Small intestine (tissue), 7 donors: ENCODE measurements around the gene SVEP1. TPM values are rescaled to one million over a fixed set of nuclear protein-coding genes. Genes with fewer than 3 reads are reported as not detected.

ENCODE experiments used
- DNase-seq, 2 donors: peaks; one replicate each; pipeline versions ENCODE4 v3.0.0 to v3.0.0-alpha.2; 2013
- FAIRE-seq: peaks from 2 replicates; lab custom pipeline; 2012; peaks lifted over from hg19 to GRCh38; lab: Jason Lieb, UNC
- H3K27ac ChIP-seq, 3 donors: one replicate each; pipeline ENCODE4 v1.5.1; 2013; ENCODE audit warnings: low read length in 2 of 3, mild to moderate bottlenecking in 2 of 3, control low read depth in 1 of 3, inconsistent platforms in 1 of 3, low read depth in 1 of 3, moderate library complexity in 1 of 3
- H3K27me3 ChIP-seq, 3 donors: one replicate each; pipeline ENCODE4 v1.6.1; 2013; ENCODE audit warnings: low read length in 3 of 3, inconsistent platforms in 1 of 3; ENCODE audit not compliant: control insufficient read depth in 3 of 3, insufficient read depth in 3 of 3
- H3K36me3 ChIP-seq, 3 donors: one replicate each; pipeline ENCODE4 v1.6.1; 2013; ENCODE audit warnings: low read length in 3 of 3, inconsistent platforms in 1 of 3, low read depth in 1 of 3, mild to moderate bottlenecking in 1 of 3, moderate library complexity in 1 of 3; ENCODE audit not compliant: control insufficient read depth in 3 of 3, insufficient read depth in 2 of 3
- H3K4me1 ChIP-seq, 3 donors: one replicate each; pipeline ENCODE4 v1.6.1; 2013; ENCODE audit warnings: low read length in 2 of 3, inconsistent platforms in 1 of 3, low read depth in 1 of 3, mild to moderate bottlenecking in 1 of 3, moderate library complexity in 1 of 3; ENCODE audit not compliant: control insufficient read depth in 3 of 3, insufficient read depth in 2 of 3
- H3K4me3 ChIP-seq, 3 donors: one replicate each; pipeline ENCODE4 v1.5.1; 2013; ENCODE audit warnings: low read length in 3 of 3, control low read depth in 1 of 3, inconsistent platforms in 1 of 3, low read depth in 1 of 3, mild to moderate bottlenecking in 1 of 3, moderate library complexity in 1 of 3
- H3K9me3 ChIP-seq, 2 donors: one replicate each; pipeline ENCODE4 v1.6.1; 2013; ENCODE audit warnings: low read depth in 1 of 2, low read length in 1 of 2; ENCODE audit not compliant: control insufficient read depth in 2 of 2, insufficient read depth in 1 of 2
- WGBS, 3 donors: extraction: QIAGEN DNeasy Blood & Tissue Kit; methylation state at CpG; one replicate each; pipeline ENCODE4 v1.1.7; 2013; 5-methylcytosine and 5-hydroxymethylcytosine counted together
- polyA plus RNA-seq, 4 donors: library from polyadenylated mRNA; stranded (reverse) in 3 of 4; unstranded in 1 of 4; fragments of 200-250 nt in 3 of 4; fragments of 120-200 nt in 1 of 4; gene quantifications; one replicate each; pipeline versions ENCODE4 v1.2.1 to v1.2.3, GENCODE V29; 2013
- donor health status: healthy with polysubstance abuse.
- donor health status: control.
- donor health status: control.
- donor health status: Bipolar disorder and iron deficiency.
- donor health status: healthy.

SVEP1 gene
- polyA plus RNA-seq, 4 donors: under 0.01 to 5.8 (median 2.3) TPM

- no peak overlapping the region for H3K4me3 ChIP-seq
- FAIRE-seq (no peak), DNase-seq (no peak)
- 73 to 86% (median 83%) methylated on average over 1 of the region's 1 CpG for WGBS, 3 donors
- H3K36me3 ChIP-seq: no peaks in the 10 kb centered on the region
- no peaks in the 10 kb centered on the region for H3K27me3 ChIP-seq
- no peak overlapping the region for H3K27ac ChIP-seq
- H3K9me3 ChIP-seq: no peaks in the 10 kb centered on the region
- no peaks in the 10 kb centered on the region for H3K4me1 ChIP-seq
Measured at GRCh38 chr9:110464321-110464720, 115.2 kb downstream of the SVEP1 start.

- FAIRE-seq (no peak), DNase-seq (no peak)
- Histone ChIP-seq H3K36me3 (no peaks in the 10 kb centered on the region), H3K27ac (no peak overlapping the region), H3K4me3 (no peak overlapping the region), H3K9me3 (no peaks in the 10 kb centered on the region), H3K4me1 (no peaks in the 10 kb centered on the region), H3K27me3 (no peaks in the 10 kb centered on the region)
- 64 to 87% (median 71%) methylated on average over 3 of the region's 3 CpGs for WGBS, 3 donors
Measured at GRCh38 chr9:110463499-110463898, 116.0 kb downstream of the SVEP1 start.

- Histone ChIP-seq H3K36me3 (no peaks in the 10 kb centered on the region), H3K27ac (no peak overlapping the region), H3K9me3 (no peaks in the 10 kb centered on the region), H3K27me3 (no peaks in the 10 kb centered on the region), H3K4me1 (no peaks in the 10 kb centered on the region), H3K4me3 (no peak overlapping the region)
- WGBS, 3 donors: 63 to 78% (median 64%) methylated on average over 3 of the region's 3 CpGs
- FAIRE-seq (no peak), DNase-seq (no peak)
Measured at GRCh38 chr9:110457245-110457644, 122.3 kb downstream of the SVEP1 start.

GRCh38 chr9:110456681-110457080 is 122.9 kb downstream of the SVEP1 start:
- Histone ChIP-seq H3K4me1 (no peaks in the 10 kb centered on the region), H3K27ac (no peak overlapping the region), H3K9me3 (no peaks in the 10 kb centered on the region), H3K4me3 (no peak overlapping the region), H3K27me3 (no peaks in the 10 kb centered on the region), H3K36me3 (no peaks in the 10 kb centered on the region)
- WGBS, 3 donors: 6 to 47% (median 36%) methylated on average over 1 of the region's 1 CpG
- DNase-seq (no peak), FAIRE-seq (no peak)

GRCh38 chr9:110455860-110456259 is 123.7 kb downstream of the SVEP1 start:
- H3K36me3 ChIP-seq: no peaks in the 10 kb centered on the region
- H3K9me3 ChIP-seq: no peaks in the 10 kb centered on the region
- DNase-seq: peak in 1 of 2 donors; percentile 20
- H3K4me3 ChIP-seq: no peak overlapping the region
- no peak for FAIRE-seq
- no peak overlapping the region for H3K27ac ChIP-seq
- no peaks in the 10 kb centered on the region for H3K27me3 ChIP-seq
- H3K4me1 ChIP-seq: no peaks in the 10 kb centered on the region

- Histone ChIP-seq H3K4me3 (no peak overlapping the region), H3K9me3 (no peaks in the 10 kb centered on the region), H3K4me1 (no peaks in the 10 kb centered on the region), H3K36me3 (no peaks in the 10 kb centered on the region), H3K27me3 (no peaks in the 10 kb centered on the region), H3K27ac (no peak overlapping the region)
- DNase-seq: peak in 1 of 2 donors; percentile 10
- WGBS, 3 donors: 32 to 38% (median 33%) methylated on average over 3 of the region's 3 CpGs
- no peak for FAIRE-seq
Measured at GRCh38 chr9:110452227-110452801, 127.2 kb downstream of the SVEP1 start.

GRCh38 chr9:110451726-110452125 is 127.8 kb downstream of the SVEP1 start:
- H3K4me1 ChIP-seq: no peaks in the 10 kb centered on the region
- WGBS, 3 donors: 47 to 76% (median 66%) methylated on average over 2 of the region's 2 CpGs
- H3K27ac ChIP-seq: no peak overlapping the region
- H3K27me3 ChIP-seq: no peaks in the 10 kb centered on the region
- no peak for FAIRE-seq
- no peaks in the 10 kb centered on the region for H3K9me3 ChIP-seq
- H3K4me3 ChIP-seq: no peak overlapping the region
- DNase-seq: no peak
- no peaks in the 10 kb centered on the region for H3K36me3 ChIP-seq

- H3K27me3 ChIP-seq: no peaks in the 10 kb centered on the region
- no peak overlapping the region for H3K4me3 ChIP-seq
- H3K4me1 ChIP-seq: no peaks in the 10 kb centered on the region
- no peak overlapping the region for H3K27ac ChIP-seq
- DNase-seq: no peak
- FAIRE-seq: no peak
- peaks cover 0 to 2% of the 10 kb centered on the region in 2 donors for H3K9me3 ChIP-seq
- no peaks in the 10 kb centered on the region for H3K36me3 ChIP-seq
Measured at GRCh38 chr9:110447476-110447875, 132.1 kb downstream of the SVEP1 start.

GRCh38 chr9:110446171-110446570 is 133.4 kb downstream of the SVEP1 start:
- DNase-seq (no peak), FAIRE-seq (no peak)
- Histone ChIP-seq H3K27me3 (no peaks in the 10 kb centered on the region), H3K27ac (no peak overlapping the region), H3K4me1 (no peaks in the 10 kb centered on the region), H3K9me3 (peaks cover 0 to 2% of the 10 kb centered on the region in 2 donors), H3K36me3 (no peaks in the 10 kb centered on the region), H3K4me3 (no peak overlapping the region)
